ENCODE measurements around the gene BBOX1.
"Not testable (repeated sequence)": the region's sequence is repeated elsewhere in the genome, so short reads cannot be mapped to it uniquely, and the experiment has no call there.

Gene BBOX1

GRCh38 chr11:27040302-27041115 lies at the start of gene BBOX1:
Gene BBOX1 (plus strand): TSS chr11:27040815. CDS start chr11:27055431, 14,616 bp downstream.
- no peak for DNase-seq

GRCh38 chr11:26992031-26992541 lies 48.5 kb upstream of the BBOX1 start:
- DNase-seq, result peak; percentile 92

- DNase-seq, result peak; percentile 89
Observed at GRCh38 chr11:26993965-26994457, 46.6 kb upstream of the BBOX1 start, which contains the start of gene FIBIN. Gene FIBIN (plus strand): TSS chr11:26994112. CDS start chr11:26994527, 415 bp downstream.

- DNase-seq, result no peak
Observed at GRCh38 chr11:26994631-26995095, 46.0 kb upstream of the BBOX1 start.

GRCh38 chr11:26995701-26996460 lies 44.7 kb upstream of the BBOX1 start:
- DNase-seq, result no peak

- peak; percentile 50 for DNase-seq
Observed at GRCh38 chr11:26997378-26997777, 43.2 kb upstream of the BBOX1 start.

- DNase-seq, result not testable (repeated sequence)
Observed at GRCh38 chr11:27001136-27001730, 39.4 kb upstream of the BBOX1 start.

- DNase-seq, result no peak
Observed at GRCh38 chr11:27002431-27002830, 38.2 kb upstream of the BBOX1 start.

- no peak for DNase-seq
Observed at GRCh38 chr11:27002838-27003237, 37.8 kb upstream of the BBOX1 start.

GRCh38 chr11:27004103-27004502 lies 36.5 kb upstream of the BBOX1 start:
- DNase-seq, result no peak

GRCh38 chr11:27008811-27009535 lies 31.6 kb upstream of the BBOX1 start:
- no peak for DNase-seq

- no peak for DNase-seq
Observed at GRCh38 chr11:27011560-27012233, 28.9 kb upstream of the BBOX1 start.

GRCh38 chr11:27012234-27012921 lies 28.2 kb upstream of the BBOX1 start:
- DNase-seq, result peak; percentile 75

- DNase-seq, result peak; percentile 79
Observed at GRCh38 chr11:27013781-27014361, 26.7 kb upstream of the BBOX1 start.

- no peak for DNase-seq
Observed at GRCh38 chr11:27018902-27019529, 21.6 kb upstream of the BBOX1 start.

- peak; percentile 25 for DNase-seq
Observed at GRCh38 chr11:27020751-27021150, 19.9 kb upstream of the BBOX1 start.

- no peak for DNase-seq
Observed at GRCh38 chr11:27022659-27023251, 17.9 kb upstream of the BBOX1 start.

GRCh38 chr11:27024865-27025264 lies 15.8 kb upstream of the BBOX1 start:
- DNase-seq, result no peak

GRCh38 chr11:27025312-27025955 lies 15.2 kb upstream of the BBOX1 start:
- no peak for DNase-seq
